Endothelial cell of umbilical vein (primary cell): ENCODE measurements around the gene PPP1R12C. TPM values are rescaled to one million over a fixed set of nuclear protein-coding genes. Genes with fewer than 3 reads are reported as not detected.

Experiments used
- BruUV-seq: library from RNA; stranded (reverse); fragments of 400-500 nt; replicated peaks from 2 replicates; lab custom pipeline; 2021; lab: Mats Ljungman, UMichigan
- CTCF ChIA-PET: fragments of 300-600, 350-600 bp; sonication (Branson Sonifier 250); formaldehyde crosslinking; loops from one replicate; lab custom pipeline; 2021; ENCODE audit warnings: antibody characterized with exemption, inconsistent platforms; lab: Charles Lee
- POLR2A ChIA-PET: fragments of 300-600, 350-600 bp; sonication (Branson Sonifier 250); formaldehyde crosslinking; loops from one replicate; lab custom pipeline; 2021; ENCODE audit warnings: antibody characterized with exemption, inconsistent platforms; lab: Charles Lee
- DNase-seq: peaks from one replicate; pipeline ENCODE4 v3.0.0-alpha.2; 2011; ENCODE audit warnings: low read depth, low spot score
- FAIRE-seq: peaks from 2 replicates; lab custom pipeline; 2011; peaks lifted over from hg19 to GRCh38; lab: Jason Lieb, UNC
- H2AFZ ChIP-seq: 2 replicates; pipeline ENCODE4 v1.6.0; 2012; ENCODE audit warnings: low read depth, low read length, control low read depth, inconsistent platforms
- H3K27ac ChIP-seq: 2 replicates; pipeline ENCODE4 v1.5.1; 2011; ENCODE audit warnings: low read depth, mild to moderate bottlenecking, control low read depth, low read length, moderate library complexity; ENCODE audit not compliant: insufficient read depth
- H3K27me3 ChIP-seq, 2 experiments: 2 replicates each; pipeline versions ENCODE4 v1.6.0 to v1.6.1; 2011; ENCODE audit warnings: low read length in 2 of 2, mixed read lengths in 1 of 2; ENCODE audit not compliant: control insufficient read depth in 2 of 2, insufficient read depth in 2 of 2
- H3K36me3 ChIP-seq, 2 experiments: 2 replicates in 1 of 2; 3 replicates in 1 of 2; pipeline ENCODE4 v1.5.1; 2011; ENCODE audit warnings: low read length in 2 of 2, mild to moderate bottlenecking in 1 of 2, moderate library complexity in 1 of 2; ENCODE audit not compliant: control insufficient read depth in 2 of 2, insufficient read depth in 2 of 2; ENCODE audit errors: extremely low read depth in 1 of 2
- H3K4me1 ChIP-seq: 3 replicates; pipeline ENCODE4 v1.5.1; 2011; ENCODE audit warnings: mild to moderate bottlenecking, low read length; ENCODE audit not compliant: control insufficient read depth, insufficient read depth; ENCODE audit errors: extremely low read depth
- H3K4me2 ChIP-seq: 2 replicates; pipeline ENCODE4 v1.6.1; 2011; ENCODE audit warnings: low read length, control low read depth, mixed read lengths; ENCODE audit not compliant: insufficient read depth
- H3K4me3 ChIP-seq, 3 experiments: fragments of 200-600 bp in 1 of 3; sonication (generic), shearing (Covaris generic) in 1 of 3; replicated peaks in 1 of 3; 2 replicates each; pipeline ENCODE4 v1.5.1; 2011 to 2016; ENCODE audit warnings: control low read depth in 3 of 3, low read length in 3 of 3, mild to moderate bottlenecking in 2 of 3, inconsistent platforms in 1 of 3, low read depth in 1 of 3, moderate library complexity in 1 of 3; ENCODE audit not compliant: insufficient read depth in 1 of 3
- H3K79me2 ChIP-seq: 2 replicates; pipeline ENCODE4 v1.6.0; 2012; ENCODE audit warnings: low read length, inconsistent platforms; ENCODE audit not compliant: control insufficient read depth, insufficient read depth
- H3K9ac ChIP-seq: replicated peaks from 2 replicates; pipeline ENCODE3; 2011; ENCODE audit warnings: low read length, control low read depth; ENCODE audit not compliant: insufficient read depth; ENCODE audit errors: extremely low read depth
- H3K9me1 ChIP-seq: replicated peaks from 3 replicates; pipeline ENCODE4 v1.6.0; 2011; ENCODE audit warnings: mild to moderate bottlenecking, low read length; ENCODE audit not compliant: control insufficient read depth, insufficient read depth; ENCODE audit errors: extremely low read depth
- H3K9me3 ChIP-seq: replicated peaks from 2 replicates; pipeline ENCODE4 v1.5.1; 2012; ENCODE audit warnings: low read length, inconsistent platforms; ENCODE audit not compliant: control insufficient read depth, insufficient read depth
- H4K20me1 ChIP-seq: replicated peaks from 2 replicates; pipeline ENCODE3; 2011; ENCODE audit warnings: mild to moderate bottlenecking, low read length; ENCODE audit not compliant: control insufficient read depth, insufficient read depth; ENCODE audit errors: extremely low read depth
- CTCF ChIP-seq, 2 donors: IDR thresholded peaks; 1 replicate in 1 of 2; 2 replicates in 1 of 2; pipeline ENCODE4 v1.5.1; 2011; ENCODE audit warnings: low read length in 2 of 2, mild to moderate bottlenecking in 2 of 2, moderate library complexity in 2 of 2, control low read depth in 1 of 2, inconsistent platforms in 1 of 2, low read depth in 1 of 2; ENCODE audit not compliant: insufficient read depth in 1 of 2; ENCODE audit errors: extremely low read depth in 1 of 2
- EZH2 ChIP-seq: IDR thresholded peaks from 2 replicates; pipeline ENCODE4 v1.6.1; 2012; ENCODE audit warnings: borderline replicate concordance, low read depth, mild to moderate bottlenecking, moderate library complexity, low read length, inconsistent platforms; ENCODE audit not compliant: severe bottlenecking
- FOS ChIP-seq: IDR thresholded peaks from 2 replicates; pipeline ENCODE4 v1.6.1; 2011; ENCODE audit warnings: mild to moderate bottlenecking, low read length, moderate library complexity, borderline replicate concordance; ENCODE audit not compliant: insufficient read depth
- GATA2 ChIP-seq: IDR thresholded peaks from 2 replicates; pipeline ENCODE4 v1.7.0; 2011; ENCODE audit warnings: low read depth, mild to moderate bottlenecking, moderate library complexity, mixed read lengths, low read length; ENCODE audit not compliant: insufficient read length, insufficient read depth
- JUN ChIP-seq: IDR thresholded peaks from 2 replicates; pipeline ENCODE4 v1.6.1; 2011; ENCODE audit warnings: borderline replicate concordance, low read depth; ENCODE audit not compliant: insufficient read length, insufficient read depth
- MAX ChIP-seq: IDR thresholded peaks from 2 replicates; pipeline ENCODE4 v1.6.1; 2011; ENCODE audit not compliant: insufficient read depth, insufficient read length
- MYC ChIP-seq: IDR thresholded peaks from one replicate; pipeline ENCODE4 v1.6.1; 2011; ENCODE audit warnings: mild to moderate bottlenecking, low read depth, low read length
- POLR2A ChIP-seq: IDR thresholded peaks from 2 replicates; pipeline ENCODE4 v1.6.1; 2012; ENCODE audit warnings: low read depth, mild to moderate bottlenecking, control low read depth, low read length
- POLR2AphosphoS5 ChIP-seq: IDR thresholded peaks from 2 replicates; pipeline ENCODE4 v1.6.1; 2012; ENCODE audit warnings: low read depth, mild to moderate bottlenecking, control low read depth, low read length, moderate library complexity; ENCODE audit not compliant: insufficient read depth
- dilution Hi-C: fragments of 300-500 bp; cut with MboI; formaldehyde crosslinking; loops from one replicate; pipeline ENCODE4 v1.15.0; 2019; ENCODE audit warnings: low sequenced_read_pairs; ENCODE audit not compliant: extremely low pct_ligation_motif_present
- intact Hi-C: fragments of 100-400 bp; cut with micrococcal nuclease; formaldehyde crosslinking; loops from one replicate; pipeline ENCODE4 v1.10.0; 2022
- polyA plus RNA-seq, 4 experiments: library from polyadenylated mRNA; depleted of rRNA in 3 of 4; stranded (reverse) in 3 of 4; unstranded in 1 of 4; fragments of >200 nt; gene quantifications; 2 replicates each; pipeline versions ENCODE4 v1.2.1 to v1.2.3, GENCODE V29; 2011 to 2012; ENCODE audit warnings: missing spikeins in 1 of 4
- total RNA-seq: library from RNA; stranded (reverse); gene quantifications from 2 replicates; pipeline ENCODE4 v1.2.3, GENCODE V29; 2021

The PPP1R12C gene
- total and polyA plus RNA-seq, 2 donors (not counting 3 experiments of a cell fraction or from before 2014, with no cell fraction given): 69.5 to 149 TPM

- Histone ChIP-seq H3K4me1 (no peaks in the 10 kb centered on the region), H3K9ac (no peak overlapping the region), H2AFZ (peak overlapping the region; percentile 4), H3K27ac (no peak overlapping the region), H3K4me2 (no peak overlapping the region), H4K20me1 (no peaks in the 10 kb centered on the region), H3K36me3 (no peaks in the 10 kb centered on the region), H3K9me3 (no peaks in the 10 kb centered on the region), H3K79me2 (no peaks in the 10 kb centered on the region), H3K4me3 (no peak overlapping the region), H3K27me3 (peaks cover 4 to 5% of the 10 kb centered on the region in 2 experiments), H3K9me1 (no peaks in the 10 kb centered on the region)
- DNase-seq: no peak
- no peak for FAIRE-seq
- ChIA-PET CTCF (interaction anchor here (0.6 to 4.5 kb wide), 51 partner anchors 9 to 939 kb away, joined by 3 to 90 read pairs (median 4); partner anchors contain the start of genes DNAAF3, ISOC2, KMT5C and NAT14), POLR2A (interaction anchor here (0.7 kb wide), 1 partner anchor 18 kb away, joined by 3 read pairs; no protein-coding TSS in a partner anchor)
- intact Hi-C loops: loop anchor here (1.0 to 10.0 kb wide), 8 partner anchors 19 to 491 kb away; partner anchors contain the start of genes RPL28 and TMEM238
- BruUV-seq: no TSS peak
- TF ChIP-seq CTCF (IDR thresholded peaks at IDR 0.05; ENCODE audit: extremely low read depth in 1 of 2, insufficient read depth in 1 of 2, low read depth in 1 of 2, low read length in 2 of 2): no peak
- TF ChIP-seq JUN: no peak
- TF ChIP-seq POLR2A: no peak
- TF ChIP-seq FOS: no peak
- no peak for TF ChIP-seq MAX
- no peak for TF ChIP-seq MYC
- no peak for TF ChIP-seq GATA2
- no peak for TF ChIP-seq EZH2
- TF ChIP-seq POLR2AphosphoS5: no peak
- dilution Hi-C loops: no loop called here
Measured at GRCh38 chr19:55141696-55142095, 24.3 kb upstream of the PPP1R12C start.
